Loucy (cell line): ENCODE measurements around the gene ARMC3.
"Not testable (repeated sequence)": the region's sequence is repeated elsewhere in the genome, so short reads cannot be mapped to it uniquely, and the experiment has no call there.

Experiments used
- CTCF ChIP-seq: fragments of 200-600 bp; sonication (generic); conservative IDR thresholded peaks from 2 replicates; pipeline ENCODE4 v1.5.1; 2014; ENCODE audit warnings: mild to moderate bottlenecking, antibody characterized with exemption, low read length
- EZH2phosphoT487 ChIP-seq: fragments of 200-600 bp; IDR thresholded peaks from 2 replicates; pipeline ENCODE4 v1.6.1; 2018; ENCODE audit warnings: antibody characterized with exemption, mild to moderate bottlenecking, moderate library complexity, borderline replicate concordance

GRCh38 chr10:22902147-22902546, 25.7 kb upstream of the ARMC3 start:
- not testable (repeated sequence) for TF ChIP-seq CTCF, EZH2phosphoT487
